ENCODE measurements around the gene CD22.

DNA sequence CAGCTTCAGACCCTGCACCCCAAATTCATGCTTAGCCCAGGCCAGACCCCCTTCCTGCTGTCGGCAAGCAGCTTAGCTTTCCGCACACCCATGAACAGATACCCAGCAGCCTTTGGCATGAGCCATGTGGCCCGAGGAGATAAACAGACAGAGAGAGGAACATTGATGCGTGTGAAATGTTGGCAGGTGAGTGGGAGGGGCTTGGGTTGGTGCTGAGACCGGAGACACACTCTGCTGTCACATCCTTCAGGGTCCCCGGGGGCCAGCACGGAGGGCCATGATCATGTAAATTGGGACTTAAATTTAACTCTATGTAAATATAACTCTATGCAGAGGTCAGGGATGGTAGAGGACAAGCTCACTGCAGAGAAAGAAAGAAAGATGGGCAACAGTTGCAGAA lies 1.5 kb downstream of the CD22 start:
- TF ChIP-seq, protein P1, sequence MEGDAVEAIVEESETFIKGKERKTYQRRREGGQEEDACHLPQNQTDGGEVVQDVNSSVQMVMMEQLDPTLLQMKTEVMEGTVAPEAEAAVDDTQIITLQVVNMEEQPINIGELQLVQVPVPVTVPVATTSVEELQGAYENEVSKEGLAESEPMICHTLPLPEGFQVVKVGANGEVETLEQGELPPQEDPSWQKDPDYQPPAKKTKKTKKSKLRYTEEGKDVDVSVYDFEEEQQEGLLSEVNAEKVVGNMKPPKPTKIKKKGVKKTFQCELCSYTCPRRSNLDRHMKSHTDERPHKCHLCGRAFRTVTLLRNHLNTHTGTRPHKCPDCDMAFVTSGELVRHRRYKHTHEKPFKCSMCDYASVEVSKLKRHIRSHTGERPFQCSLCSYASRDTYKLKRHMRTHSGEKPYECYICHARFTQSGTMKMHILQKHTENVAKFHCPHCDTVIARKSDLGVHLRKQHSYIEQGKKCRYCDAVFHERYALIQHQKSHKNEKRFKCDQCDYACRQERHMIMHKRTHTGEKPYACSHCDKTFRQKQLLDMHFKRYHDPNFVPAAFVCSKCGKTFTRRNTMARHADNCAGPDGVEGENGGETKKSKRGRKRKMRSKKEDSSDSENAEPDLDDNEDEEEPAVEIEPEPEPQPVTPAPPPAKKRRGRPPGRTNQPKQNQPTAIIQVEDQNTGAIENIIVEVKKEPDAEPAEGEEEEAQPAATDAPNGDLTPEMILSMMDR (IDR thresholded peaks at IDR 0.05): no peak
- no peak for TF ChIP-seq POLR2A (IDR thresholded peaks at IDR 0.05)
- no peak for TF ChIP-seq EP300 (IDR thresholded peaks at IDR 0.05)

All from upper lobe of left lung (tissue), 4 donors.